Stimulated activated CD8-positive, alpha-beta memory T cell treated with anti-CD3 and anti-CD28 coated beads, Interleukin-7, amount 100 ng/mL, for 1 hour (primary cell): ENCODE data around the gene KLF2.

Experiments
- DNase-seq, 2 donors: peaks; one replicate each; pipeline ENCODE4 v3.0.0-alpha.2; 2020; ENCODE audit warnings: low read depth in 2 of 2

KLF2 gene

GRCh38 chr19:16306728-16307402 lies 17.8 kb upstream of the KLF2 start:
- no peak for DNase-seq

DNA sequence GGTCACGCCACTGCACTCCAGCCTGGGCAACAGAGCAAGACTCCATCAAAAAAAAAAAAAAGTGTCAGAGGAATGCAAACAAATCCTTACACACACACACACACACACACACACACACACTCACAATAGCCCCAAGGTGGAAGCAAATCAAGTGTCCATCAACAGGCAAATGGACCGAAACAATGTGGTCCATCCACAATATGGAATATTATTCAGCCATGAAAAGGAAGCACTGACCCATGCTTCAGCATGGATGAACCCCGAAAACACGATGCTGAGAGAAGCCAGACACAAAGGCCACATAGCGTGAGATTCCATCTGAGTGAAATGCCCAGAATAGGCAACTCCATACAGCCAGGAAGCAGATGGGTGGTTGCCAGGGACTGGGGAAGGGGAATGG lies 16.5 kb upstream of the KLF2 start:
- no peak for DNase-seq

DNA sequence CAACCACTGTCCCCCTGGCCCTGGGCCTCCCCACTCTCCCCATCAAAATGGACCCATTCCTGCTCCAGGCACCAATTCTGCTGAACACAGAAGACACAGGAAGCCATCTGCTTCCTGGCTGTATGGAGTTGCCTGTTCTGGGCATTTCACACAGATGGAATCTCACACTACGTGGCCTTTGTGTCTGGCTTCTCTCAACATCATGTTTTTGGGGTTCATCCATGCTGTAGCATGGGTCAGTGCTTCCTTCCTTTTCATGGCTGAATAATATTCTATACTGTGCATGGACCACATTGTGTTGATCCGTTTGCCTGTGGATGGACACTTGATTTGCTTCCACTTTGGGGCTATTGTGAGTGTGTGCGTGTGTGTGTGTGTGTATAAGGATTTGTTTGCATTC lies 15.0 kb upstream of the KLF2 start:
- DNase-seq = no peak

GRCh38 chr19:16315825-16316505 lies 8.7 kb upstream of the KLF2 start:
- no peak for DNase-seq

DNA sequence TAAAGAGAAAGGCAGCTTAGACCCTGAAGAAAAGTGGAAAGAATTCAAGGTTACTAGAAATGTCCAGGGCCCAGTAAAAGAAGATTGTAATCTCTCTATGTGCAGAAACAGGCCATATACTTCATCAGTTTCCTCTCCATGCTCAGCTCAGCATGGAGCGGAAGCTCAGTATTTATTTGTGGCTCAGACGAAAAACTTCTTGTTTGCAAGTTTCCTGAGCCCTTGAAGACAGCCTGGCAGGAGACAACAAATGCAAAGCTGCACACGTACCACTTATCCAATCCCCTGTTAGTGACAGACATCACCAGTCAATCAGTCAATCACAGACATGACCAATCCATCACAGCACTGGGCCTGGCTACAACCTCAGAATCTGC lies 8.1 kb upstream of the KLF2 start:
- DNase-seq = no peak

DNA sequence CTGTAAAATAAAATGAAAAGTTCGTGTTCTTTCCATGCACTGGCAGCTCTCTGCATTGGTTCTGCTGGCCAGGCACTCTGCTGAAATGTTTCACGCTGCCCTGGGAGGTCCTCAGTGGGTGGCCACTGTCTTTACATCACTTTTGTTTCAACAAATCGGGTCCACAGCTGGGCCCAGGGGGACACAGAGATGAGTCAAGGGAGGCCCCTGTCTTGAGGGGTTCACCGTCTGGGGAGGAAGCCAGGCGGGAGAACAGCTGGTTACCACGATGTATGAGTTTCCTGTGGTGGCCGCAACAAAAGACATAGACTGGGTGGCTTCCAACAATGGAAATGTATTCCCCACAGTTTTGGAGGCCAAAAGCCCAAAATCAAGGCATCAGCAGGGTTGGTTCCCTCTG lies 5.1 kb upstream of the KLF2 start:
- DNase-seq = no peak

- no peak for DNase-seq
These were observed 3.6 kb upstream of the KLF2 start for GRCh38 chr19:16320987-16321386.

- DNase-seq = no peak
These were observed 518 bp downstream of the KLF2 start for GRCh38 chr19:16325161-16325527.

DNA sequence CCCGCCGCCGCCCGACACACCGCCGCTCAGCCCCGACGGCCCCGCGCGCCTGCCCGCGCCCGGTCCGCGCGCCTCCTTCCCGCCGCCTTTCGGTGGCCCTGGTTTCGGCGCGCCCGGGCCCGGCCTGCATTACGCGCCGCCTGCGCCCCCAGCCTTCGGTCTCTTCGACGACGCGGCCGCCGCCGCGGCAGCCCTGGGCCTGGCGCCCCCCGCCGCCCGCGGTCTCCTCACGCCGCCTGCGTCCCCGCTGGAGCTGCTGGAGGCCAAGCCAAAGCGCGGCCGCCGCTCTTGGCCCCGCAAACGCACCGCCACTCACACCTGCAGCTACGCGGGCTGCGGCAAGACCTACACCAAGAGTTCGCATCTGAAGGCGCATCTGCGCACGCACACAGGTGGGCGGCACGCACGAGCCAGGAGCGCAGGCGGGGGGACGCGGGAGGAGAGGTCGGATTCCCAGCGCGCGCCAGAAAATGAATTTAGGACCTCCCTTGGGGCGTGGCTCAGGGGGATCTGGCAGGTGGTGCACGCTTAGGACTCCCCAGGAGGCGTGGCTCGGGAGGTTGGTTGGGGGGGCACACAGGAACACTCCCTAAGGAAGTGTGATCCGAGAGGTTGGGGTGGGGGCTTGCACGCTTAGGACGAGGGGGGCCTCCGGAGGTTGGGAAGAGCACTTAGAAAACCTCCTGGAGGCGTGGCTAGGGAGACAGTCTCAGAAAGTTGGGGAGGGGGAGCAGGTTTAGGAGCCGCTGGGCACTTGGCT lies 1.2 kb downstream of the KLF2 start:
- no peak for DNase-seq

GRCh38 chr19:16326401-16327168 lies 2.0 kb downstream of the KLF2 start:
- DNase-seq = no peak

DNA sequence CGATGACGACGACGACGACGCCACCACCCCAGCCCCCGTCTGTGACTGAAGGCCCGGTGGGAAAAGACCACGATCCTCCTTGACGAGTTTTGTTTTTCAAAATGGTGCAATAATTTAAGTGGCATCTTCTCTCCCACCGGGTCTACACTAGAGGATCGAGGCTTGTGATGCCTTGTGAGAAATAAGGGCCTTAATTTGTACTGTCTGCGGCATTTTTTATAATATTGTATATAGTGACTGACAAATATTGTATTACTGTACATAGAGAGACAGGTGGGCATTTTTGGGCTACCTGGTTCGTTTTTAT lies 2.5 kb downstream of the KLF2 start:
- no peak for DNase-seq

GRCh38 chr19:16327501-16327900 lies 2.9 kb downstream of the KLF2 start:
- no peak for DNase-seq

- no peak for DNase-seq
These were observed 3.5 kb downstream of the KLF2 start for GRCh38 chr19:16327911-16328823.

GRCh38 chr19:16328824-16329482 lies 4.3 kb downstream of the KLF2 start:
- no peak for DNase-seq

DNA sequence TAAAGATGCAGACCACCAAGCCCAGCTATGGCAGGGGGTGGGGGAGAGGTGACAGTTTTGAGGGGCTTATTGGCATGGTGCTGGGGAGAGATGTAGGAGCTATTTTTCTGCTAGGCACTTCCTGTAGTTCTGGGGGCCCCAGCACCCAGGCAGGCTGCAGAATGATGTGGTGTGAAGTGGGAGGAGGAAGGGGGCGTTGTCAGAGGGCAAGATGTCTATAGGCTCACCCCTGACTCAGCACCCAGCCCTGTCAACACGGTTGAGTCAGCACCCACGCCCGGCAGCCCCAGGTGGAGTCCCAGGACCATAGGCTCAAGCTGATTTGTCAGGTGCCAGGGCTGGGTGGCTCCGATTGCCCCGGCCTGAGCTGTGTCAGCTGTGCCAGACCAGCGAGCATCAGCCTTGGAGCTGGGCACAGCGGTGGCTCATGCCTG lies 5.8 kb downstream of the KLF2 start:
- peak; percentile 79 to 80 for DNase-seq

DNA sequence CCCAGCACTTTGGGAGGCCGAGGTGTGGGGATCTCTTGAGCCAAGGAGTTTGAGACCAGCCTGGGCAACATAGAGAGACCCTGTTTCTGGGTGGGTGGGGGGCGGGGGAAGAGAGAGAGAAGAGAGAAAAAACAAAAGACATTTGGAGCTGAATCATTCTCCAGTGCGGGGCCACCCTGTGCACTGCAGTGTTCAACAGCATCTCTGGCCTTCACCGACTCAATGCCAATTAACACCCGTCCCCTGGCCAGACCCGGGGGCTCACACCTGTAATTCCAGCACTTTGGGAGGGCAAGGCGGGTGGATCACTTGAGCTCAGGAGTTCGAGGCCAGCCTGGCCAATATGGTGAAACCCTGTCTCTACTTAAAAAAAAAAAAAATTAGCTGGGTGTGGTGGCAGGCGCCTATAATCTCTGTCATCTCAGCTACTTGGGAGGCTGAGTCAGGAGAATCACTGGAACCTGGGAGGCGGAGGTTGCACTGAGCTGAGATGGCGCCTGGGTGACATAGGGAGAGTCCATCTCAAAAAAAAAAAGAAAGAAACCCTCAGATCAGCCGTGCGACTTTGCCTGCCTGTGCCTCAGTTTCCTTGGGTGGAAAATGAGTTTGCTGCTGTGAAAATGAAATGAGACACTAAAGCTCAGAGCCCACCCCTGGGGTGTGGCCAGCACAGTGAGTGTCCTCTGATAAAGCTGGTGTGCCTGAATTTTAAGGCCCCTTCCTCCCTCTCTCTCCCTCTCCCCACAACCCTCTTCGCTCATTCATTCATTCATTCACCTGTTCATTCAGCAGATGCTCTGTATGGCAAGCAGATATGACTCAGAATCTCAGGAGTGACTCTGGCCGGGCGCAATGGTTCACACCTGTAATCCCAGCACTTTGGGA lies 6.4 kb downstream of the KLF2 start:
- no peak for DNase-seq

- DNase-seq = no peak
These were observed 8.5 kb downstream of the KLF2 start for GRCh38 chr19:16333001-16333586.

- DNase-seq = no peak
These were observed 9.8 kb downstream of the KLF2 start for GRCh38 chr19:16334411-16334810.

DNA sequence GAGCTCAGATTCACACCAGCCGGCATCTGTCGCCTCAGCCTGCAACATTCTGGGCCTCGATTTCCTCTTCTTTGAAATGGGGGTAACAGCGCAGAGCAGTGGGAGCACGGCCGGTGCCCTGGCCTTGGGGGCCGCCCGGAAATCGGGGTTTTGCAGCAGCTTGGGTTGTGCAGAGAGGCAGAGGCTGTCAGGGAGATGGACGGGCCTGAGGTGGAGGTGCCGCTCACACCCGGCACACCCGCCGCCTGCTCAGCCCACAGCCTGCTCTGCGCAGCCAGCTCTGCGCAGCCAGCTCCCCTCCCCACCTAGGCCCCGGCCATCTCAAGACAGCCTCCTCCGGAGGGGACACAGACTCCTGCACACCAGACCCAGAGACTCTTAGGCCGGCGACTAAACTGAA lies 10.6 kb downstream of the KLF2 start:
- no peak for DNase-seq
